GM21423 (cell line): ENCODE data around the gene ZIC1.

Source experiments
- ATAC-seq: cut with Tn5 transposase; IDR thresholded peaks from one replicate; pipeline ENCODE4 v1.9.1; 2021; ENCODE audit warnings: mild to moderate bottlenecking, moderate library complexity; ENCODE audit not compliant: unreplicated experiment

Gene ZIC1

DNA sequence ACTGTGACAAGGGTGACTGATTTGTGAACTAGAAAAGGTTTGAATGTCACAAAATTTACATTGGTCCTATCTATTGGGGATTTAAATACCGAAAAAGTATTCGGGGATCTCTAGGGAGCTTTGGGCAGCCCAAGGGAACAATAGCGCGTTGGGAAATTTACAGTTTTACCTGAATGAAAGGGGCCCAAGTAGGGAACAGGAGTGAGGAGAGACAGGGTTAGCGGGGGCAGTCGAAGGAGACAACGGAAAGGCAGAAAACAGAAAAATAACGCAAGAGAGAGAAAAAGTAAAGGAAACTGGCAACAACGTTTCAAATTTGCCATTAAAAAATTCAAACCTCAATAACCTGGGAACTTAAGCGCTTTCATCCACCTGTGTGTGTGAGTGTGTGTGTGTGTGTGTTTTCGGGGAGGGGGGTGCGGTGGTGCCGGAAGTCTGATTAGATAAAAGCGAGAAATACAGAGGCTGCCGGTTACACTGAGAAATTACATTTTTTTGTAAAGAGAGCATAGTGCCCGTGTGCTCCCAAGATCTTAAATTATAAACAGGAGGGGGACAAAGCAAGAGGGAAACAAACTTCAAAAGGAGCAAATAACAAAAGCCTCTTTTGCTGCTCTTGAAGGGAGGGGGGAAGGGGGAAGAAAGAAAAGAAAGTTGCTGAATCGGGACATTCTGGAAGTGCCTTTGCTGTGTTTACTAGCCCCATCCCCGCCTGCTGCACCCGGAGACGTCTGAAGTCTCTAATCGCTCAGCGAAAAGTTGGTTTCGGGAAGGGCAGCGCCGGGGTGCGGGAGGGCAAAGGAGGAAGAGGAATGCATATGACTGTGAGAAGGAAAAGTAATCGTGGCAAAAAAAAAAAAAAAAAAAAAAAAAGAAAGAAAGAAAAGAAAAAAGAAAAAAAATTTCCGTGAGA lies 721 bp upstream of the ZIC1 start:
- ATAC-seq = no peak

DNA sequence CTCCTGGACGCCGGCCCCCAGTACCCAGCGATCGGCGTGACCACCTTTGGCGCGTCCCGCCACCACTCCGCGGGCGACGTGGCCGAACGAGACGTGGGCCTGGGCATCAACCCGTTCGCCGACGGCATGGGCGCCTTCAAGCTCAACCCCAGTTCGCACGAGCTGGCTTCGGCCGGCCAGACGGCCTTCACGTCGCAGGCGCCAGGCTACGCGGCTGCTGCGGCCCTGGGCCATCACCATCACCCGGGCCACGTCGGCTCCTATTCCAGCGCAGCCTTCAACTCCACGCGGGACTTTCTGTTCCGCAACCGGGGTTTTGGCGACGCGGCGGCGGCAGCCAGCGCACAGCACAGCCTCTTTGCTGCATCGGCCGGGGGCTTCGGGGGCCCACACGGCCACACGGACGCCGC lies 956 bp downstream of the ZIC1 start:
- ATAC-seq = no peak

DNA sequence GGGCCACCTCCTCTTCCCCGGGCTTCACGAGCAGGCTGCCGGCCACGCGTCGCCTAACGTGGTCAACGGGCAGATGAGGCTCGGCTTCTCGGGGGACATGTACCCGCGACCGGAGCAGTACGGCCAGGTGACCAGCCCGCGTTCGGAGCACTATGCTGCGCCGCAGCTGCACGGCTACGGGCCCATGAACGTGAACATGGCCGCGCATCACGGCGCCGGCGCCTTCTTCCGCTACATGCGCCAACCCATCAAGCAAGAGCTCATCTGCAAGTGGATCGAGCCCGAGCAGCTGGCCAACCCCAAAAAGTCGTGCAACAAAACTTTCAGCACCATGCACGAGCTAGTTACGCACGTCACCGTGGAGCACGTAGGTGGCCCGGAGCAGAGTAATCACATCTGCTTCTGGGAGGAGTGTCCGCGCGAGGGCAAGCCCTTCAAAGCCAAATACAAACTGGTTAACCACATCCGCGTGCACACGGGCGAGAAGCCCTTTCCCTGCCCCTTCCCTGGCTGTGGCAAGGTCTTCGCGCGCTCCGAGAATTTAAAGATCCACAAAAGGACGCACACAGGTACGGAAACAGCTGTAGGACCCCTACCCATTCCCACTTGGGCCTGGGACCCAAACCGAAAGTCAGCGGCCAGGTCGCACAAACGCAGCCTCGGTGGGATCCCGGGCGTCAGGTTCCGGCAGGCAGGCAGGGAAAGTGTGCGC lies 1.5 kb downstream of the ZIC1 start:
- no peak for ATAC-seq

DNA sequence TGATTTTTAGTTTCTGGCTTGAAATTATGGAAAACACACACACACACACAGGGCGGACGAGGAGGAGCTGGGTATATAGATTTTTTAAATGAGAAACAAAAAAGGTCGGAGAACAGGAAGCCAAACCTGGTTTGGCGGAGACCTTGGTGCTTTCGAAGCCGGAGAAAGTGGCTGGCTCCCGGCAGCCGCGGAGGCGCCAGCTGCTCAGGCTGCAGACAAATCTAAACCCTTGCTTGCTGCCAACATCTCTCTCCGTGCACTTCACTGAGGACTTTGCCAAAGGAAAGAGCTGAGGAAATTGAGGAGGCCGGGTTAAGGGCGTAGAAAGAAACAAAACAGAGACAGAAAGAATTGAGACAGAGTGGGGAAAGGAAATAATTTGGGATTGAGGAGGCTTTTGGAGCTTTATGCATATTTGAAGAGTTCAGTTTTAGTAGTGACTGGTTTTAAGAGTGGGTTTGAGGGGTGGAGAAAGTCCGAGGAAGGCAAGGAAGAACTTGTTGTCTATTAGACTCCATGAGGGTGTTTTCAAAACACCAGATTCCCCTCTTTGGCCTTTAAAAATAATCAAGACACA lies 2.2 kb downstream of the ZIC1 start:
- ATAC-seq = no peak

DNA sequence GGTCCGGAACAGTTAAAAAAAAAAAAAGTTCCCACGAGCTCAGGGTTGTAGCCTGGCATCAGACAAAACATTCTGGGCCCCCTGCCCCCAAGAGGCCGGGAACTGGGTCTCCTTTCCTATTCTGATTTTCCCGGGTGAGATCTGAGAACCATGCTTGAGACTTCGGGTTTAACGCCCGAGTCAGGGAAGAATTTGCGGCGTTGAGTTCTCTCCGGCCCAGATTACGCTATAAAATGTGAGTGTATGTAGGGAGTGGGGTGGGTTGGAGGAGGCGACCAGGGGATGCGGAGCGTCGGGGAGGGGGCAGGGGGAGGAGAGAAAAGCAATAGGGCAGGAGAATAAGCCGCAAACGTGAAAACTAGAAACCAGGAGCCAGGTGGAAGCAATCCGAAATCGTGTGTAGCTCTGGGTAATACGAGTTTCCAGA lies 2.7 kb downstream of the ZIC1 start:
- ATAC-seq = no peak

DNA sequence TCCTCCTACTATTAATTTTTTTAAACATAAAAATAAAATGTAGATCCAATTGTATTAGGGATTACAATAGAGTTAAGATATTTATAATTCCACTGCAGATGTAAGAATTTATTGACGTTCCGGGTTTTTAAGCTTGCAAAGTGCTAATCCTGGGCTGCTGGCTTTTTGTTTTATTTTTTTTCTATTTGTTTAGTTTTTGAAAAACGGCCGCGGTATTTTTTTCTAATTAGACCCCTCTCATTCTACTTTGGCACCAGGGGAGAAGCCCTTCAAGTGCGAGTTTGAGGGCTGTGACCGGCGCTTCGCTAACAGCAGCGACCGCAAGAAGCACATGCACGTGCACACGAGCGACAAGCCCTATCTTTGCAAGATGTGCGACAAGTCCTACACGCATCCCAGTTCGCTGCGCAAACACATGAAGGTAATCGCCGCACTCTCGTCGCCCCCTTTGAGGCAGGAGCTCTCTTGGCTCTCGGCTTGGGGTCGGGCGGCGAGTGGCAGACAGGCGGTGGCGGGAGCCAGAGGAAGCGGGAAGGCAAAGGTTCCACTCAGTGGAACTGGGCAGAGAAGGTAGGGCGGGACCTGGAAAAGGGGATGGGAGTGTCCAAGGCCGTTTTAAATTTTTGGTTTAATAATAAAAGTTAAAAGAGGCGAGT lies 3.2 kb downstream of the ZIC1 start:
- no peak for ATAC-seq

DNA sequence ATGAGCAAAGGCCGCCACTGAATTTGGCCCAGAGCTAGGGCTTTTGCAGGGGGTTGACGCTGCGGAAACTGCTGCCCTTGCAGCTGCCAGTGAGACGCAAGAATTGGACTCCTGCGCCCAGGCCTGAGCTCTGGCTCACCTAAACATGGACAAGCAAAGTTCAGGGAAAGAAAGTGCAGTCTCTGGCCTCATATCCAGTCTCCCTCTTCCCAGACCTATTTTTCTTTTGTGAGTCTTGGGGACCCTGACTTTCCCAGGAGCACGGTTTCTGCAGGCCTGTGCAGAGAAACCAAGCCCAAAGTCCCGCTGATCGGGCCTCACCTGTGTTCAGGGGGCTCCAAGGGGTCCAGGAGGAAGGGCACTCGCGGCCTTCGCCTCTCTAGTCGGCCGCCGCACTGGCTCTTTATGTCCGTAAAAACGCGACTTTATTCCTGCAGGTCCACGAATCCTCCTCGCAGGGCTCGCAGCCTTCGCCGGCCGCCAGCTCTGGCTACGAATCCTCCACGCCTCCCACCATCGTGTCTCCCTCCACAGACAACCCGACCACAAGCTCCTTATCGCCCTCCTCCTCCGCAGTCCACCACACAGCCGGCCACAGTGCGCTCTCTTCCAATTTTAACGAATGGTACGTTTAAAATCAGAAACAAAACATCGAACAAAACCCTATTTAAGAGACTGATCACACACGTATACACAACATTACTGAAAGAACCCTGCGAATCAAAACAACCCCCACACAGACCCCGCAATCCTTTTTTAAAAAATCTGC lies 3.9 kb downstream of the ZIC1 start:
- no peak for ATAC-seq

DNA sequence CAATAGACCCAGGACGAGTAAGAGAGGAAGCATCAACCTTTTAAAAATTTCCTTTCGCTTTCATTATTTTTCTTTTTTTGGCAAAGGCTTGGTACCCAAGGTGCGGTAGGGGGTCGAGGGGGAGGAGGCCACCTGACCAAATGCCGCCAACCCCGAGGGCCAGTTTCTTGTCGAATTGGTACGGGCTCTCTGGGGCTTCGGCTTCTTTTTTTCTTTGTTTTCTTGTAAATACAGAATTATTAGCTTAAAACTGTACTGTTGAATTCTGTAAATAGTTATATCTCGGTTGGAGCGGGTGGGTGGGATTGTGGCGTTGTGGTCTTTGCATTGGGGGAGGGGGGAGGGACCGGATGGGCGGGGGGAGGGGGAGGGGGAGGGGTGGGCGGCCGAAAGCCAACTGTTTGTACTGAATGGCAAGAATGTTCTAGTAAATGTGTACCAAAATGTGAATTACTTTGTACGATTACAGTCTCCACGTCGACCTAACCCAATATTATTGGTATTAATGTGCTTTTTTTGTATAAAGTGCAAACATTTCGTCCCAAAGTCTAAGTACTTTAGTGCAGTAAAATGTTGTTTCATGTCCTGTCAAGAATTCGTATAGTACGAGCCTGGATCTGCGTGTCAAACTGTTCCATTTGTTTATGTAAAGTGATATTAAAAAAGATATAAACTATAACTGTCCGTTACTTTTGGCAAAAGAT lies 4.7 kb downstream of the ZIC1 start:
- no peak for ATAC-seq

DNA sequence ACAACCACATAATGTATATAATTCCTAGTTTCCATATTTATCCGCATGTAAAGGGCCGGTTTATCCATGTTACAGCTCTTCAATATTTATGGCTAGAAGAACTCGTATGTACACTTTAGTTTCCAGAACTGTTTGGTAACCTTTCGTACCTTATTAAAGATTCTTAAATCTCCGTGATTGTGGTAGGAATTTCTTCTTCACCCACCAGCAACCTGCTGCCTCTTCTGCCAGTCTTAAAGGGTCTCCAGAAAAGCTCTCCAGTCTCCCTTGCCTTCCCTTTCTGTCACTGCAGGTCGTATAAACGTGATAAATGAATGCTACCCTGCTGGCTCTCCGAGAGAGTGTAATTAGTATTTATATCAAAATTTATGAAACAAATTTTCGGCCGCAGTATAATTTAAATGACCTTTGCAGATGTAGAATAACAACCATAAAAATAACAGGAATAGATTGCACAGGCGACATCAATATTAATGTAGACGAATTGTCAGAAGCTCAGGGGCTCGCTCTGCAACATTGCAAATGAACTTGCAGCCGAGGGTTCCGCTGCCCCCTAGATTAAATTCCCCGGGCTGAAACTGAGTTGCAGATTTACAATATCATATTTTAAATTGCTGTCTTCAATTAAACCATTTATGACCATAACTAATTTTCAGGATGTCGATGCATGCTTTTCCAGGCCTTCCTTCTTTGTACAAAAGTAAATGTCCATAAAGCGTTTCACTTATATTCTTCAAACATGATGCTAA lies 5.4 kb downstream of the ZIC1 start:
- no peak for ATAC-seq

DNA sequence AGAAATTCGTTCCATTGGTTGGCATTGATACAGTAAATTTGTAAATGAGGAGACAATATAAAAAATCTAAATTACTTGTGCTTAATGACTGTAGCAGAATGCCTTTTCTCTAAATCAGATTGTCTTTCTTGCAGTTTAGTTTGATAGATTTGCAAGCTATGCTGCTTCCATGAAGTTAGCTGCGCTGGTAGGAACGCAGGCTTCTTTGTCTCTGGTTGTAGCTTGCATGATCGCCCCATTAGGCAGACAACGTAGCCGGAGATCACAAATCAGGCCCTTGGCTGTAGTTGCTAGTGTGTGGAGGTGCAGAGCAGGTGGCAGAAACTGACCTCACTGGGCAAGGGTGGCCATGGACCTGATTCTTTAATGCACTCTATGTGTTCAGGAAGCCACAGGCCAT lies 6.1 kb downstream of the ZIC1 start:
- ATAC-seq = no peak

DNA sequence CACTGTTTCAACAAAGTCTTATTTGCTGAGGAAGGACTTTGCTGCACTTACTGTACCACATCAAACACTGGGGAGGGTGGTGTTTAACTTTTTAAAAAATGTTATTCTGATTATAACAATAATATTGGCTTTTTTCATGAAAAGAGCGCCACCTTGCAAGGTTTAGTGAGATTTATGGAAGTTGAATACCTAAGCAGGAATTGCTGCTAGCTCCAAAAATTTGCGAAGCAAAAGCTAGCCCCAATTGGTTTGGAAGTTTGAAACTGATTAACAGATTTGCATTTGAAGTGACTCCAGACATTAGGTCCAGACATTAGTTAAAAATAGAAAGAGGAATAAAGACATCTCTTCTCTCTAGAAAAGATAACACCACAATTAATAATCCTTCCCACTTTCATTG lies 6.7 kb downstream of the ZIC1 start:
- no peak for ATAC-seq

DNA sequence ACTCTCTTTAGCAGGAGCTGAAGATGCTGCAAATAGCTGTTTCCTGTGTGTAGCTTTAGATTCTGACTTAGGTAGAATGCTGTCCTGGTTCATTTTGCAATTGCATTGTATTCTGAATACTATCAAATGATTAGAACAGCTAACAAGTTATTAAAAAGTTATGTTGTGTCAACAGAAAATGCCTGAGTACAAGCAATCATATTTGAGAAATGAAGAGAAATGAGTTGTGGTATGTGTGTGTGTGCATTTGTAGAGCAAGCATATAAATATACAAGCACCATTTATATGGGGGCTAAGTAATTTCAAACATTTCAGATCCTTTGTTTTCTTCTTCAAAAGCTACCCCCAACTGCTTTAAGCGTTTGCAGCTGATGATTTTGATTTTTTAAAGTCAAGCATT lies 7.8 kb downstream of the ZIC1 start:
- no peak for ATAC-seq

DNA sequence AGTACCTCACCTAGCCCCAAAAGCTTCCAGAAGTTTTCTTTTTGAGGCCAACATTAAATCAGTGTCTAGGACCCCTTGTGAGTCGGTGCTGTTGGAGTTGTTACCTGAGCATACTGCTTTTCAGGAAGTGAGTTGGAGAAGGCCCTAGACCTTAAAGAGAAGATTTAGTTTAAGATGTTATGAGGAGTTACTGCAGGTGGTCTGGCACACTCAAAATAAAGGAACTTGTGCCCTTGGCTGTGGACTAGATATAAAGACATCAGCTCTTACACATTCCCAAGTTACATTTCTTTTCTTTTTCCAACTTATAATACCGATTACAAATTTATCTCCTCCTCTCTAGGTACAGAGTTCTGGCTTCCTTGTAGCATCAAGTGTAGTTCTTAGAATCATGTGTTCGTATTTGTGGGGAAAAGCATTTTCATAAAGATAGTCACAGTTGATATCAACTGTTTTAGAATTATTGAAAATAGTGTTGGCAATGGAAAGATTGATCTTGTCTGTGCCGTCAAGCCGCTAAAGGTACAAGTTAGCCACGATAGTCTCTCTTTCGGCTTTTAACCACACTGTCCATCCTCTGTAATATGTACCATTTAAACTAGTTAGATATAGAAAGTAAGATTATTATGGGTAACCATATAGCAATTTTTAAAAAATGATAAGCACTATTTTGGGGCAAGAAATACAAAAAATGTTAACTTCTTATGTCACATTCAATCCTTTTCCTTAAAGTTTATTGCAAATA lies 8.6 kb downstream of the ZIC1 start:
- no peak for ATAC-seq

DNA sequence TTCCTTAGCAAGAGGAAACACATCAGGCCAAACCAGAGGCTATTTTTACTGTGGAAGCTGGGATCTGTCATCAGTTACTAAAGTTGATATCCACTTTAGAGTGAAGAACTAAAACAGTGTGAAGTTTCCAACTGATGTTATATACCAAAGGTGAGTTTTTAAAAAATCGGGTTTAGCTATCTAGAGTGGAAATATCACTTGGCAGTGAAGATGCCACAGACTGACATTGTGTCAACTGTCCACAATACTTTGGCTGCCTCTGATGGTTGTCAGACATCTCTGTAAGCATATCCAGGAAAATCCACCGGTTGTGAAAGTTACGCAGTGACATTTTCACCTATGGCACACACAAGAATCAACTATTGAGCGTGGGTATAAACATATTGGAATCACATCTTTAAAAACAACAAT lies 9.2 kb downstream of the ZIC1 start:
- no peak for ATAC-seq

DNA sequence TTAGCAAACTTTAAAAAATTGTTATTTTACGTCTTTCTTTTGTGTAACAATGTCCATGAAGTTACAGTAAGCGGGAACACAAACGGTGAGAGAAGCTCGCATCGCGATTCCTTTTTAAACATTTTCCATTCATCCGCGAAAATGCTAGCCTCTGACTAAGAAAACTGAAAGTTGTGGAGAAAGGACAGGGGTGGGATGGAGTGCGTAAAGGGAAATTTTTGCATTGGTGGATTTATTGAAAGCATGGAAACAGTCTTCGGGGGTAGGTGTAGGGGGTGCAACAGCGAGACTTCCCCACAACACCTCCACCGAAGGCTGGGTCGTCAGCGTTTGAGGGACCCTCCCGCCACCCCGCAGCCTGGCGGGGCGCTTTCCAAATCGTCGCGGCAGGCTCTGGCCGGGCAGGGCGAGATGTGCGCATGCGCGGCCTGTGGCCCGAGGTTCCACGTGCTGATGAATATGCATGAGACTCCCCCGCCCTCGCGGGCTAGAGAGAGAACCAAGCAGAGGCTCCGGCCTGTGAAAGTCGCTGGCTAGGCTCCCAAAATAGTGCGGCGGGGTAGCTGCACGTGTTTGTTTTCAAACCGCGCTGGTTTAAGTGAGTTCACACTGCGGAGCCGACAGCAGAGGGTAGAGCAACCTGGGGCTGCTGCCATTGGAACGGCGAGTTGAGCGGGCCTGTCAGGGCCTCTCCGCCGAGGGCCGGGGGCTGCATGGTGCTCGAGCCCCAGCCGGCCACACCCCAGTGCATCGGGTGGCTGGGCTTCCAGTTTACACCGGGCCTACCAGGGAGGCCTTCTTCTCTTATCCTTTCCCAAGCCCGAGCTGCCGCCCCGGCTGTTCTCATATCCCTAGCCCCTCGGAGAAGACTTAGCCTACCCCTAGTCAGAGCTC lies 9.9 kb downstream of the ZIC1 start:
- ATAC-seq = no peak

DNA sequence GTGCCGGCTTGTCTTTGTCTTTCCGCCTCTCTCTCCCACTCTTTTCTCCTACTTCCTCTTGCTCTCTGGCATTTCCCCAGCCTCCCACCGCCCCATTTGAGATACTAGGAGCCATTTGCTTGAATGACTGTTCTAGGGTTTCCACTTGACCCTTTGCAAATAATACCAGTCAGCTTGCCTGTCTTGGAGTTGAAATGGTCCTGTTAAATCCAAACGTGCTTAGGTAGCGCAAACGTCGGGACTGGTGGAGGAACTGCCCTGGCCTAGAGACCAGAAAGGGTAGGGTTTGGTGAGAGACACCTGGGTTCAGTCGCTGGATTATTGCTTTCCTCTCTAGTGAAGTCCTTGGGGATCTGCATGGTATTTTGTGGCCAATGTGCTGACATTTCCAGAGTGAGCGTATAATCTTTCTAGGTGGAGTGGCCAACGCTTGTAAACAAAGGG lies 10.6 kb downstream of the ZIC1 start:
- no peak for ATAC-seq

DNA sequence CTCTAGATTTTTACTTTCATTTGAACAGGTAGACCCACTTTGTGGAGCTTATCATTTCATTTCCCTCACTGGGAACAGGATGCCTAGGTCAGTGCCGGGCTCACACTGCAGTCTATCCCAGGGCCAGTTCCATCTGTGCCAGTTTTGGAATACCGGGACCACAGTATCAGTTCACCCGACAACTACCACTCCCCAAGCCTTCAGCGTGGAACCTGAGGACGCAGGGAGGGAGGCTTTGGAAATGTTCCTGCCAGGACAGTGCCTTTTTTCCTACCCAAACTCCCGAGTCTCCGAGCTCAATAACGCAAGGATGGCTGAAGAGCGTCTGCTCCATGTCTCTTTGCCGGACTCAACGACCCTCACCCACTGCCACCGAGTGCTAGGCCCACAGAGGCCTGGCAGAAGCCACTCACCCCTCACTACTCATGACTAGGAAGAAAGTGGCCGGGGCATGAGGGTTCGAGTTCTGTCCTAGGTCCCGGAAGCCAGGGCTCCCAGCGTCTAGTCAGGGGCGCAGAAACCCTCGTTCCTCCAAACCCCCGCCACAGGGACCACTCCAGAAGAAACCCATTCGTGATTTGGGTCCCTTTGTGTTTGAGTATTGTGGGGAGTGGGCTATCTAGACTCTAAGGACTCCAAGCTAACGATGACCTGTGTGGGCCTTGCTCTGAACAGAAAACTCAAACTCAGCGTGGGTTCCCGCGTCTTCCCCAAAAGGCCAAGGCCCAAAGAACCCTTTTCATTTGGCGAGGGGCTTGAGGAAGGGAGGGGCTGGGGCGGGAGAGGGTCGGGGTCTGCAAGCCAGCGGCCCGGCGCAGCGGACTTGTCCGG lies 11.4 kb downstream of the ZIC1 start:
- ATAC-seq = no peak
